Kidney epithelial cell (primary cell): ENCODE results near the gene EMD. TPM values are rescaled to one million over a fixed set of nuclear protein-coding genes. Genes with fewer than 3 reads are reported as not detected.

Experiments
- DNase-seq: peaks from one replicate; pipeline ENCODE4 v3.0.0-alpha.2; 2010; ENCODE audit warnings: low read depth
- H3K27me3 ChIP-seq: 2 replicates; pipeline ENCODE4 v1.6.0; 2011; ENCODE audit warnings: low read length; ENCODE audit not compliant: control insufficient read depth, insufficient read depth
- H3K36me3 ChIP-seq: 2 replicates; pipeline ENCODE4 v1.5.1; 2011; ENCODE audit warnings: low read length; ENCODE audit not compliant: control insufficient read depth, insufficient read depth
- H3K4me3 ChIP-seq: 2 replicates; pipeline ENCODE4 v1.5.1; 2011; ENCODE audit warnings: low read depth, mild to moderate bottlenecking, control low read depth, low read length
- total RNA-seq: library from RNA; depleted of rRNA; stranded (reverse); fragments of >200 nt; gene quantifications from 2 replicates; pipeline ENCODE4 v1.2.3, GENCODE V29; 2015
- TF ChIP-seq, protein P1 (sequence below): IDR thresholded peaks from 2 replicates; pipeline ENCODE4 v1.5.1; 2011; ENCODE audit warnings: mild to moderate bottlenecking, moderate library complexity, low read length, control low read depth, inconsistent platforms; ENCODE audit not compliant: insufficient read depth, poor library complexity, severe bottlenecking

EMD gene
- total RNA-seq, 1 donor from 2014 or later: 56.2 TPM

DNA sequence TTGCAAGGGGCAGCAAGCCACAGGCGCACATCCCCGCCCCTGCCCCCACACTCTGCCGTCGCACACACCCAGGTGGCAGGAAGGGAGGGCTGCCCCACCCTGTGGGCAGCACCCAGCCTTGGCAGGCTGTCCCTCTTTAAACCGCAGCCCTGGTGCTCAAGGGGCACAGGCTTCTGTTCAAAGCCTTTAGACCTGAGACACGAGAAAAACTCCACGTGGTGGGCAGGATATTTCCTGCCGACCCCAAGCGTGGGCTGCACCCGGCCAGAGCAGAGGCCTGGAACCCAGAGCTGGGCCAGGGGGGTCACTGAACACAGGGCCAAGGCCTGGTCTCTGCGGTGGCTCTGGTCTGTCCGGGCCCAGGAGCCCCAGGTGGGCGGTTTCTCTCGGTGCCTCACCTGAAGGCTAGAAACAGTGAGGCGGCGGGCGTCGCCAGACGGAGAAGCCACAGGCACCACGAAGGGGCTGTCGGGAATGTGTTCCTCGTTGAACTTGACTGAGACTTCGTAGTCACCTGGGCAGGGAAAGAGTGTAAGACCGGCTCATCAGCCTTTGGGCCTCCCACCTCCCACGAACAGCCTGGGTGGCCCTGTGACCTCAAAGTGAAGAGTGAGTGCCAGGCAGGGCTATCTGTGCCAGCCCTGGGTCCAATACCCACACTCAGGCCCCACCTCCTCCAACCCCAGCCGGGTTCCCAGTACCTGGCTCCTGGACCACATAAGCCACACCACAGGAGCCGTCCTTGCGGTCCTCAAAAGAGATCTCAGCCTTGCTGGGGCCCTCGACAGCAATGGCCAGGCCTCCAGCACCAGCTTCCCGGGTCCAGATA is 27.7 kb upstream of the EMD start:
- TF ChIP-seq, protein P1, sequence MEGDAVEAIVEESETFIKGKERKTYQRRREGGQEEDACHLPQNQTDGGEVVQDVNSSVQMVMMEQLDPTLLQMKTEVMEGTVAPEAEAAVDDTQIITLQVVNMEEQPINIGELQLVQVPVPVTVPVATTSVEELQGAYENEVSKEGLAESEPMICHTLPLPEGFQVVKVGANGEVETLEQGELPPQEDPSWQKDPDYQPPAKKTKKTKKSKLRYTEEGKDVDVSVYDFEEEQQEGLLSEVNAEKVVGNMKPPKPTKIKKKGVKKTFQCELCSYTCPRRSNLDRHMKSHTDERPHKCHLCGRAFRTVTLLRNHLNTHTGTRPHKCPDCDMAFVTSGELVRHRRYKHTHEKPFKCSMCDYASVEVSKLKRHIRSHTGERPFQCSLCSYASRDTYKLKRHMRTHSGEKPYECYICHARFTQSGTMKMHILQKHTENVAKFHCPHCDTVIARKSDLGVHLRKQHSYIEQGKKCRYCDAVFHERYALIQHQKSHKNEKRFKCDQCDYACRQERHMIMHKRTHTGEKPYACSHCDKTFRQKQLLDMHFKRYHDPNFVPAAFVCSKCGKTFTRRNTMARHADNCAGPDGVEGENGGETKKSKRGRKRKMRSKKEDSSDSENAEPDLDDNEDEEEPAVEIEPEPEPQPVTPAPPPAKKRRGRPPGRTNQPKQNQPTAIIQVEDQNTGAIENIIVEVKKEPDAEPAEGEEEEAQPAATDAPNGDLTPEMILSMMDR: no peak
- H3K36me3 ChIP-seq: no peaks in the 10 kb centered on the region

DNA sequence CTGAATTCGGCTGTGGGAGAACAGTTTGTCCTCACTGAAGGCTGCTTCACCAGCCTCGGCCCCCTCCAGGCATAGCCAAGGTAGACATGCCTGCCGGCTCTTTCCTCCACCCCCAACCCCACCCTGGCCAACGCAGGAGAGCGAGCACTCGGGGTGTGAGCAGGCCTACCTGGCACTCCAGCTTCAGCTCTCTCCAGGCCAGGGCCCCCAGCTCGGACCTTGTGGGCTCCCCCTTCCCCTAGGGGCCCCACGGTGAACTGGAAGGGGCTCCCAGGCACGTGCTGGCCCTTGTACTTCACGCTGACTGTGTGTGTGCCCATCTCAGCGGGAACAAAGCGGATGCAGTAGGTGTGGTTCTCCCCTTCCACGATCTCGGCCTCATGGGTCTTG is 27.1 kb upstream of the EMD start:
- H3K27me3 ChIP-seq: no peaks in the 10 kb centered on the region
- no peak for DNase-seq
- H3K36me3 ChIP-seq: no peaks in the 10 kb centered on the region
- TF ChIP-seq, protein P1: no peak
- H3K4me3 ChIP-seq: no peak overlapping the region

More for the DNA sequence above, 27.7 kb upstream of the EMD start:
- Histone ChIP-seq H3K4me3 (no peak overlapping the region), H3K27me3 (no peaks in the 10 kb centered on the region)
- DNase-seq: no peak

DNA sequence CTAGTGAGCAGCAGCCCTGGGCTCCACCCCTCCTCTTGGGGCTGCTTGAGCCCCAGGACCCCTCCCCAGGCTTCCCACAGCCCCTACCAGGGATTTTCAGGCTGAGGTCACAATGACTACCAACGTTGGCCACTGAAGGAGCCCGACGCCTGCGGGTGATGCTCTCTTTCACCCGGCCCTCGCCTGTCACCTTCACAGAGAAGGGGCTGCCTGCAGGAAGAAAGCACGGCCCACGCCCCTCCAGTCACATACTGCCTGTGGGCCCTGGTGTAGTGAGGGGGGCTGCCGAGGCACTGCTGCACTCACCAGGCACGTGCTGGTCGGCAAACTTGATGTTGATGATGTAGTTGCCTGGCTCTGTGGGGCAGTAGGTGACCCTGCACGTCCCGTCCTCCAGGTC is 26.6 kb upstream of the EMD start:
- H3K27me3 ChIP-seq: no peaks in the 10 kb centered on the region
- H3K4me3 ChIP-seq: no peak overlapping the region
- DNase-seq: no peak
- TF ChIP-seq, protein P1: no peak
- H3K36me3 ChIP-seq: no peaks in the 10 kb centered on the region

DNA sequence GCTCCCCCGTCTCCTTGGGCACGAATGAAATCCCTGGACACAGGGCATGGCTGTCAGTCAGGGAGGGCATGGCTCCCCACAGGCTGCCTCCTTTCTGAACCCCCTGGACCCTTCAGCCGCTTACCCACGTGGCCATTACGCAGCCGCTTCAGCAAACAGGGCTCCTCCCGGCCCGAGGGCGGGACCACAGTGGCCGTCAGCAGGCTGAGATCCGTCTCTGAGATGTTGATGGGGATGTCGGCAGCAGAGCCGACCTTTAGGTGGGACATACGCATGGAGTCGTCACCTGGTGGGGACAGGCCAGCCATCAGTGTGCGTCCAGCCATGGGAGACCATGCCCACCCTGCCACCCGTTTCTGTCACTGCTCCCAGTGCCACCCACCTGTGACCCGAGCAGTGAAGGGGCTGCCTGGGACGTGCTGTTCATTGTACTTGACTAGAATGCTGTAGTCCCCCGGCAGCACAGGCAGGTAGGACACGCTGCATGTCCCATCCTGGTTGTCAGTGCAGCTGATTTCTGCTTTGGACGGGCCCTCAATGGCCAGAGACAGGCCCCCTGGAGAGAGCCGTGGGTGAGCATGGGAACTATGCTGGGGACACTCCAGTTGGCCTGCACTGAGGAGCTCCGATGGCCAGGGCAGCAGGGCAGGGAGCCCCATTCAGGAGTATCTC is 25.8 kb upstream of the EMD start:
- no peak for DNase-seq
- H3K36me3 ChIP-seq: no peaks in the 10 kb centered on the region
- no peaks in the 10 kb centered on the region for H3K27me3 ChIP-seq
- H3K4me3 ChIP-seq: no peak overlapping the region
- TF ChIP-seq, protein P1: no peak

DNA sequence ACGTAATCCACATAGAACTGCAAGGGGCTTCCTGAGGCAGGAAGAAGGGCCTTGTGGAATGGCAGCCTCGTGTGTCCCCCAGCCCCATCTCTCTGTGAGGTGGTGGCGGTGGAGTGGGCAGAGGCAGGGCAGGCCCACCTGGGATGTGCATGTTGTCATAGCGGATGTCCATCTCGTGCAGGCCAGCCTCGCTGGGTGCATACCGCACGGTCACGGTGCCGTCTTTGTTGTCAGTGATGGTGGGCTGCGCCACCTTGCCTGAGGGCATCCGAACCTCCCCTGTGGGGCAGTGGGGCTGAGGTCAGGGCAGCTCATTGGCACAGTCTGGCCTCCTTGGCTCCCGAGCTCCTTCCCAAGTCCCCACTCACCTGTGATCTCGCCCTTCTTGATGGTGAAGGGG is 25.1 kb upstream of the EMD start:
- Histone ChIP-seq H3K4me3 (no peak overlapping the region), H3K36me3 (peaks cover under 1% of the 10 kb centered on the region), H3K27me3 (no peaks in the 10 kb centered on the region)
- DNase-seq: no peak
- TF ChIP-seq, protein P1: no peak
